Measurements from ENCODE around the gene SCN2B.

- TF ChIP-seq, protein P1, sequence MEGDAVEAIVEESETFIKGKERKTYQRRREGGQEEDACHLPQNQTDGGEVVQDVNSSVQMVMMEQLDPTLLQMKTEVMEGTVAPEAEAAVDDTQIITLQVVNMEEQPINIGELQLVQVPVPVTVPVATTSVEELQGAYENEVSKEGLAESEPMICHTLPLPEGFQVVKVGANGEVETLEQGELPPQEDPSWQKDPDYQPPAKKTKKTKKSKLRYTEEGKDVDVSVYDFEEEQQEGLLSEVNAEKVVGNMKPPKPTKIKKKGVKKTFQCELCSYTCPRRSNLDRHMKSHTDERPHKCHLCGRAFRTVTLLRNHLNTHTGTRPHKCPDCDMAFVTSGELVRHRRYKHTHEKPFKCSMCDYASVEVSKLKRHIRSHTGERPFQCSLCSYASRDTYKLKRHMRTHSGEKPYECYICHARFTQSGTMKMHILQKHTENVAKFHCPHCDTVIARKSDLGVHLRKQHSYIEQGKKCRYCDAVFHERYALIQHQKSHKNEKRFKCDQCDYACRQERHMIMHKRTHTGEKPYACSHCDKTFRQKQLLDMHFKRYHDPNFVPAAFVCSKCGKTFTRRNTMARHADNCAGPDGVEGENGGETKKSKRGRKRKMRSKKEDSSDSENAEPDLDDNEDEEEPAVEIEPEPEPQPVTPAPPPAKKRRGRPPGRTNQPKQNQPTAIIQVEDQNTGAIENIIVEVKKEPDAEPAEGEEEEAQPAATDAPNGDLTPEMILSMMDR (IDR thresholded peaks at IDR 0.05 in 8 of 11, conservative IDR thresholded peaks at IDR 0.05 in 3 of 11), result no peak
- no peak for TF ChIP-seq POLR2A (IDR thresholded peaks at IDR 0.05)
These were observed 1.1 kb downstream of the SCN2B start for GRCh38 chr11:118175031-118175992.
